Measurements from ENCODE around the gene FSD2.

DNA sequence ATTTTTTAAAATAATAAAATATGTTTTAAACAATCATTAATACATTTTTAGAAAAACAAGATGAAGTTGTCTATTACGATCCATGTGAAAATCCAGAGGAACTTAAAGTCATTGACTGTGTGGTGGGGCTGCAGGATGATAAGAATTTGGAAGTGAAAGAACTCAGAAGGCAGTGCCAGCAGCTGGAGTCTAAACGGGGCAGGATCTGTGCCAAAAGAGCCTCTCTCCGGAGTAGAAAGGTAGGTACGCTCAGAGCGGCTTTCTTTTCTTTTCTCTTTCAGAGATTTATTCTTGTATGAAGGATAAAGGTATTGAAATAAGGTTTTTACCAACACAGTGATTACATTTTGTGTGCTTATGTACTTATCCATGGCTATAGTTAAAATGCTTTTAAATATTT is 17.2 kb upstream of the FSD2 start:
- no peak for TF ChIP-seq GATA2 (IDR thresholded peaks at IDR 0.05; ENCODE audit: low read depth, low read length)
- TF ChIP-seq GATA3 (IDR thresholded peaks at IDR 0.05; ENCODE audit: low read depth, low read length): no peak

Data from SH-SY5Y (cell line).